ENCODE measurements around the gene THSD4.

THSD4 gene

GRCh38 chr15:71136793-71137518 is 21.7 kb downstream of the THSD4 start:
- H3K27me3 ChIP-seq (replicated peaks in 2 of 5; ENCODE audit: control insufficient read depth in 4 of 5, insufficient read depth in 5 of 5, low read length in 4 of 5), result peaks cover 0 to 20% (median 4%) of the 10 kb centered on the region in 5 experiments
- ChIA-PET POLR2A (no interaction called here), CTCF (no interaction called here)
- WGBS (ENCODE audit: insufficient coverage), result 92% methylated on average over 7 of the region's 11 CpGs
- H3K36me3 ChIP-seq (ENCODE audit: control insufficient read depth in 4 of 4, insufficient read depth in 4 of 4, low read length in 3 of 4), result no peaks in the 10 kb centered on the region
- no peak overlapping the region for H3K27ac ChIP-seq (ENCODE audit: insufficient read depth in 1 of 2, low read depth in 1 of 2, low read length in 2 of 2, poor library complexity in 1 of 2, severe bottlenecking in 2 of 2)
- no peaks in the 10 kb centered on the region for H3K9me3 ChIP-seq (ENCODE audit: control extremely low read depth in 1 of 5, control insufficient read depth in 4 of 5, insufficient read depth in 2 of 5, low read depth in 1 of 5, low read length in 4 of 5)
- DNase-seq, result no peak
- no peak overlapping the region for H3K4me3 ChIP-seq (ENCODE audit: control insufficient read depth in 1 of 7, extremely low read depth in 1 of 7, insufficient read depth in 4 of 7, low read depth in 2 of 7, low read length in 6 of 7)
- H3K4me1 ChIP-seq (ENCODE audit: control extremely low read depth in 1 of 4, control insufficient read depth in 4 of 4, insufficient read depth in 4 of 4, low read length in 3 of 4), result no peaks in the 10 kb centered on the region

- H3K9me3 ChIP-seq (ENCODE audit: control extremely low read depth in 1 of 5, control insufficient read depth in 4 of 5, insufficient read depth in 2 of 5, low read depth in 1 of 5, low read length in 4 of 5), result no peaks in the 10 kb centered on the region
- CTCF ChIA-PET, result no interaction called here
- DNase-seq, result no peak
- H3K36me3 ChIP-seq (ENCODE audit: control insufficient read depth in 4 of 4, insufficient read depth in 4 of 4, low read length in 3 of 4), result no peaks in the 10 kb centered on the region
- peaks cover 0 to 13% (median 2%) of the 10 kb centered on the region in 5 experiments for H3K27me3 ChIP-seq (replicated peaks in 2 of 5; ENCODE audit: control insufficient read depth in 4 of 5, insufficient read depth in 5 of 5, low read length in 4 of 5)
- no peak overlapping the region for H3K27ac ChIP-seq (ENCODE audit: insufficient read depth in 1 of 2, low read depth in 1 of 2, low read length in 2 of 2, poor library complexity in 1 of 2, severe bottlenecking in 2 of 2)
- H3K4me3 ChIP-seq (ENCODE audit: control insufficient read depth in 1 of 7, extremely low read depth in 1 of 7, insufficient read depth in 4 of 7, low read depth in 2 of 7, low read length in 6 of 7), result no peak overlapping the region
- WGBS (ENCODE audit: insufficient coverage), result no CpG with 5 or more reads among the region's 2 CpGs
- no peaks in the 10 kb centered on the region for H3K4me1 ChIP-seq (ENCODE audit: control extremely low read depth in 1 of 4, control insufficient read depth in 4 of 4, insufficient read depth in 4 of 4, low read length in 3 of 4)
- POLR2A ChIA-PET, result no interaction called here
Observed at GRCh38 chr15:71138473-71138872, 23.2 kb downstream of the THSD4 start.

- POLR2A ChIA-PET, result no interaction called here
- H3K9me3 ChIP-seq (ENCODE audit: control extremely low read depth in 1 of 5, control insufficient read depth in 4 of 5, insufficient read depth in 2 of 5, low read depth in 1 of 5, low read length in 4 of 5), result no peaks in the 10 kb centered on the region
- CTCF ChIA-PET, result no interaction called here
- H3K4me3 ChIP-seq (ENCODE audit: control insufficient read depth in 1 of 7, extremely low read depth in 1 of 7, insufficient read depth in 4 of 7, low read depth in 2 of 7, low read length in 6 of 7), result no peak overlapping the region
- peaks cover 0 to 10% (median 3%) of the 10 kb centered on the region in 5 experiments for H3K27me3 ChIP-seq (replicated peaks in 2 of 5; ENCODE audit: control insufficient read depth in 4 of 5, insufficient read depth in 5 of 5, low read length in 4 of 5)
- no peaks in the 10 kb centered on the region for H3K36me3 ChIP-seq (ENCODE audit: control insufficient read depth in 4 of 4, insufficient read depth in 4 of 4, low read length in 3 of 4)
- no peaks in the 10 kb centered on the region for H3K4me1 ChIP-seq (ENCODE audit: control extremely low read depth in 1 of 4, control insufficient read depth in 4 of 4, insufficient read depth in 4 of 4, low read length in 3 of 4)
- no peak overlapping the region for H3K27ac ChIP-seq (ENCODE audit: insufficient read depth in 1 of 2, low read depth in 1 of 2, low read length in 2 of 2, poor library complexity in 1 of 2, severe bottlenecking in 2 of 2)
- WGBS (ENCODE audit: insufficient coverage), result no CpG with 5 or more reads among the region's 1 CpG
- DNase-seq, result no peak
Observed at GRCh38 chr15:71139241-71139640, 24.0 kb downstream of the THSD4 start.

- CTCF ChIA-PET, result no interaction called here
- 98% methylated on average over 4 of the region's 5 CpGs for WGBS (ENCODE audit: insufficient coverage)
- DNase-seq, result no peak
Observed at GRCh38 chr15:71141572-71141971, 26.3 kb downstream of the THSD4 start.

GRCh38 chr15:71142780-71143179 is 27.5 kb downstream of the THSD4 start:
- no peaks in the 10 kb centered on the region for H3K36me3 ChIP-seq (ENCODE audit: control insufficient read depth in 4 of 4, insufficient read depth in 4 of 4, low read length in 3 of 4)
- H3K4me3 ChIP-seq (ENCODE audit: control insufficient read depth in 1 of 7, extremely low read depth in 1 of 7, insufficient read depth in 4 of 7, low read depth in 2 of 7, low read length in 6 of 7), result no peak overlapping the region
- DNase-seq, result no peak
- no CpG with 5 or more reads among the region's 3 CpGs for WGBS (ENCODE audit: insufficient coverage)
- CTCF ChIA-PET, result no interaction called here
- H3K9me3 ChIP-seq (ENCODE audit: control extremely low read depth in 1 of 5, control insufficient read depth in 4 of 5, insufficient read depth in 2 of 5, low read depth in 1 of 5, low read length in 4 of 5), result no peaks in the 10 kb centered on the region
- H3K27me3 ChIP-seq (replicated peaks in 2 of 5; ENCODE audit: control insufficient read depth in 4 of 5, insufficient read depth in 5 of 5, low read length in 4 of 5), result peaks cover 0 to 5% (median 2%) of the 10 kb centered on the region in 5 experiments
- POLR2A ChIA-PET, result no interaction called here
- no peak overlapping the region for H3K27ac ChIP-seq (ENCODE audit: insufficient read depth in 1 of 2, low read depth in 1 of 2, low read length in 2 of 2, poor library complexity in 1 of 2, severe bottlenecking in 2 of 2)
- H3K4me1 ChIP-seq (ENCODE audit: control extremely low read depth in 1 of 4, control insufficient read depth in 4 of 4, insufficient read depth in 4 of 4, low read length in 3 of 4), result no peaks in the 10 kb centered on the region

More at GRCh38 chr15:71141572-71141971, 26.3 kb downstream of the THSD4 start:
- H3K4me3 ChIP-seq (ENCODE audit: control insufficient read depth in 1 of 7, extremely low read depth in 1 of 7, insufficient read depth in 4 of 7, low read depth in 2 of 7, low read length in 6 of 7), result no peak overlapping the region
- no peak overlapping the region for H3K27ac ChIP-seq (ENCODE audit: insufficient read depth in 1 of 2, low read depth in 1 of 2, low read length in 2 of 2, poor library complexity in 1 of 2, severe bottlenecking in 2 of 2)
- POLR2A ChIA-PET, result no interaction called here
- H3K27me3 ChIP-seq (replicated peaks in 2 of 5; ENCODE audit: control insufficient read depth in 4 of 5, insufficient read depth in 5 of 5, low read length in 4 of 5), result peaks cover 0 to 5% (median 3%) of the 10 kb centered on the region in 5 experiments
- H3K9me3 ChIP-seq (ENCODE audit: control extremely low read depth in 1 of 5, control insufficient read depth in 4 of 5, insufficient read depth in 2 of 5, low read depth in 1 of 5, low read length in 4 of 5), result no peaks in the 10 kb centered on the region
- H3K36me3 ChIP-seq (ENCODE audit: control insufficient read depth in 4 of 4, insufficient read depth in 4 of 4, low read length in 3 of 4), result no peaks in the 10 kb centered on the region
- H3K4me1 ChIP-seq (ENCODE audit: control extremely low read depth in 1 of 4, control insufficient read depth in 4 of 4, insufficient read depth in 4 of 4, low read length in 3 of 4), result no peaks in the 10 kb centered on the region

GRCh38 chr15:71143373-71144310 is 28.4 kb downstream of the THSD4 start:
- POLR2A ChIA-PET, result no interaction called here
- 90% methylated on average over 8 of the region's 10 CpGs for WGBS (ENCODE audit: insufficient coverage)
- Histone ChIP-seq H3K27me3 (replicated peaks in 2 of 5; ENCODE audit: control insufficient read depth in 4 of 5, insufficient read depth in 5 of 5, low read length in 4 of 5) (peaks cover 0 to 5% (median 1%) of the 10 kb centered on the region in 5 experiments), H3K36me3 (ENCODE audit: control insufficient read depth in 4 of 4, insufficient read depth in 4 of 4, low read length in 3 of 4) (no peaks in the 10 kb centered on the region), H3K27ac (ENCODE audit: insufficient read depth in 1 of 2, low read depth in 1 of 2, low read length in 2 of 2, poor library complexity in 1 of 2, severe bottlenecking in 2 of 2) (no peak overlapping the region), H3K9me3 (ENCODE audit: control extremely low read depth in 1 of 5, control insufficient read depth in 4 of 5, insufficient read depth in 2 of 5, low read depth in 1 of 5, low read length in 4 of 5) (no peaks in the 10 kb centered on the region), H3K4me1 (ENCODE audit: control extremely low read depth in 1 of 4, control insufficient read depth in 4 of 4, insufficient read depth in 4 of 4, low read length in 3 of 4) (no peaks in the 10 kb centered on the region), H3K4me3 (ENCODE audit: control insufficient read depth in 1 of 7, extremely low read depth in 1 of 7, insufficient read depth in 4 of 7, low read depth in 2 of 7, low read length in 6 of 7) (no peak overlapping the region)
- CTCF ChIA-PET, result no interaction called here
- DNase-seq, result no peak

- ChIA-PET POLR2A (no interaction called here), CTCF (no interaction called here)
- H3K27me3 ChIP-seq (replicated peaks in 2 of 5; ENCODE audit: control insufficient read depth in 4 of 5, insufficient read depth in 5 of 5, low read length in 4 of 5), result peaks cover 0 to 5% (median 1%) of the 10 kb centered on the region in 5 experiments
- WGBS (ENCODE audit: insufficient coverage), result 88% methylated on average over 2 of the region's 2 CpGs
- DNase-seq, result no peak
- H3K4me1 ChIP-seq (ENCODE audit: control extremely low read depth in 1 of 4, control insufficient read depth in 4 of 4, insufficient read depth in 4 of 4, low read length in 3 of 4), result no peaks in the 10 kb centered on the region
- no peak overlapping the region for H3K4me3 ChIP-seq (ENCODE audit: control insufficient read depth in 1 of 7, extremely low read depth in 1 of 7, insufficient read depth in 4 of 7, low read depth in 2 of 7, low read length in 6 of 7)
- H3K9me3 ChIP-seq (ENCODE audit: control extremely low read depth in 1 of 5, control insufficient read depth in 4 of 5, insufficient read depth in 2 of 5, low read depth in 1 of 5, low read length in 4 of 5), result no peaks in the 10 kb centered on the region
- no peak overlapping the region for H3K27ac ChIP-seq (ENCODE audit: insufficient read depth in 1 of 2, low read depth in 1 of 2, low read length in 2 of 2, poor library complexity in 1 of 2, severe bottlenecking in 2 of 2)
- H3K36me3 ChIP-seq (ENCODE audit: control insufficient read depth in 4 of 4, insufficient read depth in 4 of 4, low read length in 3 of 4), result no peaks in the 10 kb centered on the region
Observed at GRCh38 chr15:71145648-71146047, 30.4 kb downstream of the THSD4 start.
